Keratinocyte (primary cell): ENCODE measurements around the gene DCUN1D4.

ENCODE experiments used
- EZH2 ChIP-seq: IDR thresholded peaks from one replicate; pipeline ENCODE4 v1.6.1; 2012; ENCODE audit warnings: inconsistent platforms, mild to moderate bottlenecking, low read length, moderate library complexity
- TF ChIP-seq, protein P1 (sequence below), 3 experiments: IDR thresholded peaks in 1 of 3; conservative IDR thresholded peaks in 1 of 3; optimal IDR thresholded peaks in 1 of 3; 2 replicates in 2 of 3; 3 replicates in 1 of 3; pipeline versions ENCODE3 to v1.5.1; 2011; ENCODE audit warnings: low read length in 3 of 3, mild to moderate bottlenecking in 3 of 3, moderate library complexity in 2 of 3, control low read depth in 1 of 3, inconsistent platforms in 1 of 3; ENCODE audit not compliant: insufficient read depth in 2 of 3; ENCODE audit errors: extremely low read depth in 1 of 3

- TF ChIP-seq, protein P1, sequence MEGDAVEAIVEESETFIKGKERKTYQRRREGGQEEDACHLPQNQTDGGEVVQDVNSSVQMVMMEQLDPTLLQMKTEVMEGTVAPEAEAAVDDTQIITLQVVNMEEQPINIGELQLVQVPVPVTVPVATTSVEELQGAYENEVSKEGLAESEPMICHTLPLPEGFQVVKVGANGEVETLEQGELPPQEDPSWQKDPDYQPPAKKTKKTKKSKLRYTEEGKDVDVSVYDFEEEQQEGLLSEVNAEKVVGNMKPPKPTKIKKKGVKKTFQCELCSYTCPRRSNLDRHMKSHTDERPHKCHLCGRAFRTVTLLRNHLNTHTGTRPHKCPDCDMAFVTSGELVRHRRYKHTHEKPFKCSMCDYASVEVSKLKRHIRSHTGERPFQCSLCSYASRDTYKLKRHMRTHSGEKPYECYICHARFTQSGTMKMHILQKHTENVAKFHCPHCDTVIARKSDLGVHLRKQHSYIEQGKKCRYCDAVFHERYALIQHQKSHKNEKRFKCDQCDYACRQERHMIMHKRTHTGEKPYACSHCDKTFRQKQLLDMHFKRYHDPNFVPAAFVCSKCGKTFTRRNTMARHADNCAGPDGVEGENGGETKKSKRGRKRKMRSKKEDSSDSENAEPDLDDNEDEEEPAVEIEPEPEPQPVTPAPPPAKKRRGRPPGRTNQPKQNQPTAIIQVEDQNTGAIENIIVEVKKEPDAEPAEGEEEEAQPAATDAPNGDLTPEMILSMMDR (optimal IDR thresholded peaks at IDR 0.05 in 1 of 3, IDR thresholded peaks at IDR 0.05 in 1 of 3, conservative IDR thresholded peaks at IDR 0.05 in 1 of 3; ENCODE audit: extremely low read depth in 1 of 3, insufficient read depth in 2 of 3, low read length in 3 of 3), result no peak
- no peak for TF ChIP-seq EZH2
Measured at GRCh38 chr4:51932684-51933083, 89.7 kb downstream of the DCUN1D4 start.
